SH-SY5Y (cell line): ENCODE measurements around the gene NFATC2.

Experiments
- GATA2 ChIP-seq: IDR thresholded peaks from 2 replicates; pipeline ENCODE4 v1.6.1; 2011; ENCODE audit warnings: mild to moderate bottlenecking, low read depth, low read length
- GATA3 ChIP-seq: IDR thresholded peaks from 2 replicates; pipeline ENCODE4 v1.6.1; 2011; ENCODE audit warnings: low read depth, mild to moderate bottlenecking, low read length, moderate library complexity

GRCh38 chr20:51536116-51537069 lies 6.1 kb downstream of the NFATC2 start:
- TF ChIP-seq GATA2 (no peak), GATA3 (no peak)
